Liver (tissue), 9 donors: ENCODE data around the gene GRAMD1C. TPM values are rescaled to one million over a fixed set of nuclear protein-coding genes. Genes with fewer than 3 reads are reported as not detected.

Experiments
- DNase-seq: peaks from one replicate; pipeline ENCODE4 v3.0.0-alpha.2; 2017; ENCODE audit warnings: low spot score
- H3K27ac ChIP-seq, 2 donors: one replicate each; pipeline ENCODE4 v1.7.0; 2013; ENCODE audit warnings: inconsistent platforms in 2 of 2, low read length in 2 of 2, control low read depth in 1 of 2, low read depth in 1 of 2, mild to moderate bottlenecking in 1 of 2
- H3K27me3 ChIP-seq, 4 donors: one replicate each; pipeline versions ENCODE4 v1.6.1 to v1.7.0; 2013; ENCODE audit warnings: low read length in 3 of 4, inconsistent platforms in 1 of 4, mild to moderate bottlenecking in 1 of 4, moderate library complexity in 1 of 4; ENCODE audit not compliant: control insufficient read depth in 4 of 4, insufficient read depth in 4 of 4
- H3K36me3 ChIP-seq, 4 donors: one replicate each; pipeline versions ENCODE4 v1.6.1 to v1.7.0; 2013; ENCODE audit warnings: low read length in 3 of 4, mild to moderate bottlenecking in 3 of 4, low read depth in 1 of 4, moderate library complexity in 1 of 4; ENCODE audit not compliant: control insufficient read depth in 4 of 4, insufficient read depth in 3 of 4
- H3K4me1 ChIP-seq, 4 donors: one replicate each; pipeline versions ENCODE4 v1.6.1 to v1.7.0; 2013; ENCODE audit warnings: low read length in 3 of 4, mild to moderate bottlenecking in 3 of 4, moderate library complexity in 1 of 4; ENCODE audit not compliant: control insufficient read depth in 4 of 4, insufficient read depth in 4 of 4
- H3K4me3 ChIP-seq, 3 donors: one replicate each; pipeline versions ENCODE4 v1.6.1 to v1.7.0; 2013; ENCODE audit warnings: low read length in 3 of 3, control low read depth in 1 of 3, low read depth in 1 of 3, mild to moderate bottlenecking in 1 of 3
- H3K9ac ChIP-seq, 2 donors: one replicate each; pipeline ENCODE4 v1.7.0; 2013; ENCODE audit warnings: low read length in 2 of 2, mild to moderate bottlenecking in 2 of 2, moderate library complexity in 2 of 2, control low read depth in 1 of 2, low read depth in 1 of 2
- H3K9me3 ChIP-seq, 4 donors: one replicate each; pipeline versions ENCODE4 v1.6.1 to v1.7.0; 2013; ENCODE audit warnings: low read length in 3 of 4; ENCODE audit not compliant: control insufficient read depth in 4 of 4
- ATF3 ChIP-seq: IDR thresholded peaks from 2 replicates; pipeline ENCODE4 v1.6.1; 2016; ENCODE audit warnings: antibody characterized with exemption
- CTCF ChIP-seq: fragments of 150-350 bp; IDR thresholded peaks from 2 replicates; pipeline ENCODE4 v1.5.1; 2017; ENCODE audit warnings: improper control_type of control experiment, low read depth, low read length; ENCODE audit not compliant: missing input control
- EGR1 ChIP-seq, 2 donors: IDR thresholded peaks; 2 replicates each; pipeline ENCODE4 v1.6.1; 2016 to 2018; ENCODE audit warnings: antibody characterized with exemption in 2 of 2, low read depth in 2 of 2
- FOXA1 ChIP-seq: IDR thresholded peaks from 2 replicates; pipeline ENCODE4 v1.6.1; 2016; ENCODE audit warnings: antibody characterized with exemption
- FOXA2 ChIP-seq: IDR thresholded peaks from 2 replicates; pipeline ENCODE4 v1.6.1; 2016; ENCODE audit warnings: antibody characterized with exemption
- GABPA ChIP-seq, 2 donors: IDR thresholded peaks in 1 of 2; conservative IDR thresholded peaks in 1 of 2; 2 replicates each; pipeline ENCODE4 v1.6.1; 2016; ENCODE audit warnings: antibody characterized with exemption in 2 of 2, mild to moderate bottlenecking in 1 of 2, moderate library complexity in 1 of 2
- HNF4G ChIP-seq: IDR thresholded peaks from 2 replicates; pipeline ENCODE4 v1.6.1; 2016; ENCODE audit warnings: antibody characterized with exemption
- JUND ChIP-seq, 2 donors: IDR thresholded peaks; 2 replicates each; pipeline ENCODE4 v1.6.1; 2016; ENCODE audit warnings: antibody characterized with exemption in 2 of 2
- MAX ChIP-seq: IDR thresholded peaks from 2 replicates; pipeline ENCODE4 v1.6.1; 2016; ENCODE audit warnings: antibody characterized with exemption
- NR2F2 ChIP-seq: IDR thresholded peaks from 2 replicates; pipeline ENCODE4 v1.6.1; 2016; ENCODE audit warnings: antibody characterized with exemption
- RAD21 ChIP-seq, 2 donors: IDR thresholded peaks; 2 replicates each; pipeline ENCODE4 v1.6.1; 2016; ENCODE audit warnings: antibody characterized with exemption in 2 of 2, mild to moderate bottlenecking in 2 of 2
- REST ChIP-seq: IDR thresholded peaks from 2 replicates; pipeline ENCODE4 v1.6.1; 2016; ENCODE audit warnings: antibody characterized with exemption, mild to moderate bottlenecking
- SP1 ChIP-seq: IDR thresholded peaks from 2 replicates; pipeline ENCODE4 v1.6.1; 2018; ENCODE audit warnings: antibody characterized with exemption, mild to moderate bottlenecking
- TAF1 ChIP-seq: conservative IDR thresholded peaks from 2 replicates; pipeline ENCODE4 v1.6.1; 2016; ENCODE audit warnings: antibody characterized with exemption, mild to moderate bottlenecking
- YY1 ChIP-seq: IDR thresholded peaks from 2 replicates; pipeline ENCODE4 v1.6.1; 2016; ENCODE audit warnings: antibody characterized with exemption, mild to moderate bottlenecking
- ZBTB33 ChIP-seq: IDR thresholded peaks from 2 replicates; pipeline ENCODE4 v1.6.1; 2016; ENCODE audit warnings: antibody characterized with exemption
- WGBS: extraction: QIAGEN DNeasy Blood & Tissue Kit; methylation state at CpG from one replicate; pipeline ENCODE4 v1.1.7; 2013; 5-methylcytosine and 5-hydroxymethylcytosine counted together
- polyA plus RNA-seq, 2 donors: library from polyadenylated mRNA; stranded (reverse) in 1 of 2; unstranded in 1 of 2; fragments of 200-250 nt in 1 of 2; fragments of >200 nt in 1 of 2; fragmentation: Nextera tagmentation in 1 of 2; extraction: Ambion mirVana in 1 of 2; gene quantifications; one replicate each; pipeline versions ENCODE4 v1.2.1 to v1.2.3, GENCODE V29; 2013 to 2015
- total RNA-seq, 2 donors: library from RNA; depleted of rRNA; stranded (reverse); fragments of >200 nt; gene quantifications; one replicate each; pipeline ENCODE4 v1.2.3, GENCODE V29; 2014
- donor health status: healthy.
- donor health status: healthy.
- donor health status: healthy.
- donor health status: healthy.
- donor health status: healthy.

Gene GRAMD1C
- total and polyA plus RNA-seq, 4 donors: 2.3 to 17.0 (median 6.2) TPM

DNA sequence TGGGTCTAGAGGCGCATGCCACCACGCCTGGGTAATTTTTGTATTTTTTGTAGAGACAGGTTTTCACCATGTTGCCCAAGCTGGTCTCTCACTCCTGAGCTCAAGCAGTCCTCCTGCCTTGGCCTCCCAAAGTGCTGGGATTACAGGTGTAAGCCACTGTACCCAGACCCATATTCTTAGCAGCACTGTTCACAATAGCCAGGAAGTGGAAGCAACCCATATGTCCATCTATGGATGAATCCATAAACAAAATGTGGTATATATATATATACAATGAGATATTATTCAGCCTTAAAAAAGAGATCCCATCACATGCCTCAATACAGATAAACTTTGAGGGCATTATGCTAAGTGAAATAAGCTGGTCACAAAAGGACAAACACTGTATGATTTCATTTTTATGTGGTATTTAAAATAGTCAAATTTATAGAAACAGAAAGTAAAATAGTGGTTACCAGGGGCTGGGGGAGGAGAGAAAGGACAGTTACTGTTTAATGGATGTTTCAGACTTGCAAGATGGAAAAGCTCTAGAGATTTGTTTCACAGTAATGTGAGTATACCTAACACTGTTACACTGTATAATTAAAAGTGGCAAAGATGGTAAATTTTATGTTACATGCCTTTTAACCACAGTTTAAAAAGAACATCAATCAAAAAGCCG lies 35.7 kb upstream of the GRAMD1C start:
- no peak overlapping the region for H3K9ac ChIP-seq
- WGBS: 97% methylated on average over 3 of the region's 3 CpGs
- no peak overlapping the region for H3K4me3 ChIP-seq
- no peaks in the 10 kb centered on the region for H3K9me3 ChIP-seq
- no peaks in the 10 kb centered on the region for H3K27me3 ChIP-seq
- TF ChIP-seq RAD21 (IDR thresholded peaks at IDR 0.05) (no peak), ATF3 (no peak)
- H3K36me3 ChIP-seq: peaks cover 8 to 42% (median 34%) of the 10 kb centered on the region in 4 donors
- DNase-seq: no peak
- no peaks in the 10 kb centered on the region for H3K4me1 ChIP-seq
- no peak overlapping the region for H3K27ac ChIP-seq

- Histone ChIP-seq H3K9me3 (no peaks in the 10 kb centered on the region), H3K27ac (no peak overlapping the region), H3K4me3 (no peak overlapping the region), H3K4me1 (no peaks in the 10 kb centered on the region), H3K9ac (no peak overlapping the region), H3K27me3 (no peaks in the 10 kb centered on the region), H3K36me3 (peaks cover 8 to 42% (median 32%) of the 10 kb centered on the region in 4 donors)
- no peak for DNase-seq
- TF ChIP-seq CTCF (no peak), ATF3 (no peak), ZBTB33 (no peak), FOXA1 (no peak), REST (no peak), RAD21 (IDR thresholded peaks at IDR 0.05) (no peak), SP1 (no peak), NR2F2 (no peak), MAX (no peak), HNF4G (no peak), JUND (IDR thresholded peaks at IDR 0.05) (no peak), GABPA (IDR thresholded peaks at IDR 0.05 in 1 of 2, conservative IDR thresholded peaks at IDR 0.05 in 1 of 2) (no peak), FOXA2 (no peak), TAF1 (no peak), EGR1 (IDR thresholded peaks at IDR 0.05; ENCODE audit: low read depth in 2 of 2) (no peak), YY1 (no peak)
- WGBS: 87% methylated on average over 4 of the region's 4 CpGs
Observed at GRCh38 chr3:113804661-113805060, 33.9 kb upstream of the GRAMD1C start.
